PFSK-1 (cell line): ENCODE data around the gene STK35.

ENCODE experiments used
- FOXP2 ChIP-seq: optimal IDR thresholded peaks from 2 replicates; pipeline ENCODE3; 2011; ENCODE audit warnings: borderline replicate concordance, control low read depth, inconsistent platforms; ENCODE audit not compliant: insufficient read depth; ENCODE audit errors: extremely low read length, extremely low read depth
- POLR2AphosphoS5 ChIP-seq: IDR thresholded peaks from 2 replicates; pipeline ENCODE4 v1.6.1; 2012; ENCODE audit warnings: low read depth, mild to moderate bottlenecking, control low read depth, low read length, moderate library complexity
- SIN3A ChIP-seq: IDR thresholded peaks from 2 replicates; pipeline ENCODE4 v1.6.1; 2012; ENCODE audit warnings: mild to moderate bottlenecking, low read length, moderate library complexity, borderline replicate concordance; ENCODE audit not compliant: insufficient read depth
- TAF1 ChIP-seq: IDR thresholded peaks from 2 replicates; pipeline ENCODE4 v1.6.1; 2012; ENCODE audit warnings: low read length, control low read depth, borderline replicate concordance; ENCODE audit not compliant: insufficient read depth
- TF ChIP-seq, protein P1 (sequence below), 2 experiments: IDR thresholded peaks; 2 replicates each; pipeline versions ENCODE4 v1.6.1 to v1.8.0; 2011 to 2012; ENCODE audit warnings: low read depth in 2 of 2, low read length in 2 of 2, control low read depth in 1 of 2, inconsistent platforms in 1 of 2, mild to moderate bottlenecking in 1 of 2, moderate library complexity in 1 of 2; ENCODE audit not compliant: insufficient read depth in 1 of 2

STK35 gene

DNA sequence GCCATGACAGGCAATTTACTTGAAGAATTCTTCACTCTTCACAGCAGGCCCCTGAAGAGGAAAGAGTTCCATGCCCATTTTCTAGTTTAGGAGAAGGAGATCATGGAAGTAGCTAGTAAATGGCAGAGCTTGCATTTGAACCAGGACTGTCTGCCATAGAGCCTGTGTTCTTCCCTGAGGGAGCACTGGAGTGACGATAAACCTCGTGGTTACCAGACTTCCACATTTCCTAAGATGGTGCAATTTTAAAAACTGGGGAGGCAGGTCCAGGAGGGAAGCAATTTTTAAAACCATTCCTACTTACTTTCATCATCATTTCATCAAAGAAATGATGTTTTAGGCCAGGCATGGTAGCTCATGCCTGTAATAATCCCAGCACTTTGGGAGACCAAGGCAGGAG, 36.8 kb downstream of the STK35 start:
- TF ChIP-seq POLR2AphosphoS5 (no peak), TAF1 (no peak), FOXP2 (no peak), SIN3A (no peak)
- TF ChIP-seq, protein P1, sequence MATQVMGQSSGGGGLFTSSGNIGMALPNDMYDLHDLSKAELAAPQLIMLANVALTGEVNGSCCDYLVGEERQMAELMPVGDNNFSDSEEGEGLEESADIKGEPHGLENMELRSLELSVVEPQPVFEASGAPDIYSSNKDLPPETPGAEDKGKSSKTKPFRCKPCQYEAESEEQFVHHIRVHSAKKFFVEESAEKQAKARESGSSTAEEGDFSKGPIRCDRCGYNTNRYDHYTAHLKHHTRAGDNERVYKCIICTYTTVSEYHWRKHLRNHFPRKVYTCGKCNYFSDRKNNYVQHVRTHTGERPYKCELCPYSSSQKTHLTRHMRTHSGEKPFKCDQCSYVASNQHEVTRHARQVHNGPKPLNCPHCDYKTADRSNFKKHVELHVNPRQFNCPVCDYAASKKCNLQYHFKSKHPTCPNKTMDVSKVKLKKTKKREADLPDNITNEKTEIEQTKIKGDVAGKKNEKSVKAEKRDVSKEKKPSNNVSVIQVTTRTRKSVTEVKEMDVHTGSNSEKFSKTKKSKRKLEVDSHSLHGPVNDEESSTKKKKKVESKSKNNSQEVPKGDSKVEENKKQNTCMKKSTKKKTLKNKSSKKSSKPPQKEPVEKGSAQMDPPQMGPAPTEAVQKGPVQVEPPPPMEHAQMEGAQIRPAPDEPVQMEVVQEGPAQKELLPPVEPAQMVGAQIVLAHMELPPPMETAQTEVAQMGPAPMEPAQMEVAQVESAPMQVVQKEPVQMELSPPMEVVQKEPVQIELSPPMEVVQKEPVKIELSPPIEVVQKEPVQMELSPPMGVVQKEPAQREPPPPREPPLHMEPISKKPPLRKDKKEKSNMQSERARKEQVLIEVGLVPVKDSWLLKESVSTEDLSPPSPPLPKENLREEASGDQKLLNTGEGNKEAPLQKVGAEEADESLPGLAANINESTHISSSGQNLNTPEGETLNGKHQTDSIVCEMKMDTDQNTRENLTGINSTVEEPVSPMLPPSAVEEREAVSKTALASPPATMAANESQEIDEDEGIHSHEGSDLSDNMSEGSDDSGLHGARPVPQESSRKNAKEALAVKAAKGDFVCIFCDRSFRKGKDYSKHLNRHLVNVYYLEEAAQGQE (IDR thresholded peaks at IDR 0.05; ENCODE audit: insufficient read depth in 1 of 2, low read depth in 2 of 2, low read length in 2 of 2): no peak

DNA sequence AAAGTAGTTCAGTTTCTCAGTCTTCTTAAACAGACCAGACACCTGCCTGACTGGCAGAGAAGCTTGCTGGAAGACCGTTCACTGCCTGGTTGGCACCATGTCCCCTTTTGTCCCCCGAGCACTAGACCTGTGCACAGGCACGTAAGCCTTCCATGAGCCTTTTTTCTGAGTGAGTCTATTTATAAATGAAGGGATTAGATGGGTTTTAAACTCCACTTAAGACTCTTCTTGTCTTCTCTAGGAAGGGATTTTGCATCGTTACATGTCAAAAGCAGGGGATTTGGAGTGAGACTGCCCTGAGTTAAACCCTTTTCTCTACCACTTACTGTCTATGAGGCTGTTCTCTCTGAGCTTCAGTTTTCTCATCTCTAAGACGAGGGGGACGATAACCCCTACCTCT, 37.6 kb downstream of the STK35 start:
- TF ChIP-seq SIN3A (no peak), FOXP2 (no peak), TAF1 (no peak)
- TF ChIP-seq, protein P1 (IDR thresholded peaks at IDR 0.05; ENCODE audit: insufficient read depth in 1 of 2, low read depth in 2 of 2, low read length in 2 of 2): no peak

DNA sequence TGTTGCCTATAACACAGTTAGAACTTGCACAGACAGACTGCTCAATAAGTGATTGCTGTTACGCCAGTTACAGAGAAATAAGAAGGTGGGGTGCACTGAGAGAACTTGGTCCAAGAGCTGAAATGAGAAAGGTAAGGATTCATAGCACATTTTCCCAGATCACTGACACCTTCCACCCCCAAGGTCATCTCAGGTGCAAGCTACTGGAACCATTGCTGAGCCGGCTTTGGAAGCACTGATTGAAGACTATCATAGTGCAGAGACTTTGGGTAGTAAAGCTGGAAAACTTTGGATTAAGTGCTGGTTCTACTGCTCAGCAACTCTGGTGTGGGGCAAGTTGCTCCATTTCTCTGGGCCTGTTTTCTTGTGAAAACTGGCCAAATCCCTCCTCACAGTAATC, 38.1 kb downstream of the STK35 start:
- TF ChIP-seq SIN3A: no peak
- no peak for TF ChIP-seq POLR2AphosphoS5

DNA sequence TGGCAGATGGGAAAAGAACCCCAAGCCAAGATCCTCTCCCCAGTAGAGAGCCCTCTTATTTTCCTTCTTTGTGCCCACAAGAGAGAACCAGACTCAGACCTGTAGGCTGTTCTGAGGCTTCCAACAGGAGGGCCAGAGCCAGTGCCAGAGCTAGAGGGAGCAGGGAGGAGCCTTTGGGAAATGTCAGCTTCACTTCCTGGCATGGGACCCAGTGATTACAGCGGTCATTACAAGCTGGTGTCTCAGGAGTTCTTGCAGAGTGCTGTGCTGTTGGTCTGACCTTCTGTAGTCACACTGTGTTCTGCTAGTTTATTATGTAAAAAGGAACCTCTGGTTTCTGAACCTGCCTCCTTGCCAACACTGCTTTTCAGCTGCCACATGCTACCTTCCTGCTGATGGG, 38.9 kb downstream of the STK35 start:
- TF ChIP-seq FOXP2 (no peak), TAF1 (no peak), POLR2AphosphoS5 (no peak), SIN3A (no peak)
- TF ChIP-seq, protein P1 (IDR thresholded peaks at IDR 0.05; ENCODE audit: insufficient read depth in 1 of 2, low read depth in 2 of 2, low read length in 2 of 2): no peak

DNA sequence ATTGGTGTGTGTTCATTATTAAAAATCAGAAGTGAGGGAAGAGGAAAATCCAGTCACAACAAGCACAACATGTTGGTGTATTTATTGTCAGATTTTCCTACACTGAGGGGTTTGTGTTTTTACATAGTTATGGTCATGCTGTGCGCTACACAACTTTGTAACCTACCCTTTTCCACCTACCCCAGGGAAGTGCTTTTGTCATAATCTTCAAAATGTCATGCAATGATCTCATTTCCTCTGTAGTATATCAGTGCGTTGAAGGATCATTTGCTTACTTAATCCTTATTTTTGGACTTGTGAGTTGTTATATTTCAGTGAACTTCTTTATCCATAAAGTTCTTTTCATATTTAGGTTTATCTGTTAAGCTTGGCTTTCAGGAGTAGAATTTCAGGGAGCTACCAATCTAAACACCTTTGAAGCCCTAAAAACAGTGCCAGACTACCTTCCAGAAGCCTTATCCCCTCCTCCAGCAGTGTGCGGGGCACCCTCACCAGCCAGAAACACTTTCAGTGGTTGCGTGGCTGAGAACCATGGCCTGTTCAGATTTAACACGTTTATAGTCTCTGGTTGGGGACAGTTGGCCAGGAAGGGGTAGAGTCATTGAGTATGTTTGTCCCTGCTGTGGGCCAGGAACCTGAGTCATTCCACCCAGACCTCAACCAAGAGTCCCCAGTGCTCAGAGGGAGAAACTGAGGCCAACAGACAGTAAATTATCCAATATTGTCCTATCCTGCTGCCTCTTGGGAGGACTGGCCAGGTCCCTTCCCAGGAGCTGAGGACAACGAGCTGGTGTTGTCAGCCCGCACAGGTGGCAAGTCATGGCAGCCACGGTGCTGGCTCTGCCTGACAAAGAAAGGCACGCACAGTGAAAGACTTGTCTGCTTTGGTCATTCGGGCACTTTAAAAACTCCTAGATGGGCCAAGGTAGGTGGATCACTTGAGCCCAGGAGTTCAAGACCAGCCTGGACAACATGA, 40.3 kb downstream of the STK35 start:
- no peak for TF ChIP-seq FOXP2
- TF ChIP-seq, protein P1 (IDR thresholded peaks at IDR 0.05; ENCODE audit: insufficient read depth in 1 of 2, low read depth in 2 of 2, low read length in 2 of 2): no peak
- no peak for TF ChIP-seq POLR2AphosphoS5
- no peak for TF ChIP-seq TAF1
- TF ChIP-seq SIN3A: no peak
